ENCODE results near the gene RPE.

Gene RPE

GRCh38 chr2:210003359-210003758 is 921 bp downstream of the RPE start:
- no peak for DNase-seq

GRCh38 chr2:210004881-210005280 is 2.4 kb downstream of the RPE start:
- no peak for DNase-seq

GRCh38 chr2:210007895-210008294 is 5.5 kb downstream of the RPE start:
- DNase-seq, result no peak

- DNase-seq, result no peak
These were observed 6.7 kb downstream of the RPE start for GRCh38 chr2:210009126-210009525.

GRCh38 chr2:210009896-210010295 is 7.5 kb downstream of the RPE start:
- DNase-seq, result no peak

- no peak for DNase-seq
These were observed 17.7 kb downstream of the RPE start for GRCh38 chr2:210020138-210020537.

- no peak for DNase-seq
These were observed 20.4 kb downstream of the RPE start for GRCh38 chr2:210022824-210023223.

GRCh38 chr2:210027608-210028007 is 25.2 kb downstream of the RPE start:
- DNase-seq, result no peak

- DNase-seq, result no peak
These were observed 25.7 kb downstream of the RPE start for GRCh38 chr2:210028178-210028577.

GRCh38 chr2:210034087-210034683 is 31.7 kb downstream of the RPE start:
- DNase-seq, result no peak

- DNase-seq, result no peak
These were observed 33.2 kb downstream of the RPE start for GRCh38 chr2:210035679-210036078.

- no peak for DNase-seq
These were observed 35.6 kb downstream of the RPE start for GRCh38 chr2:210038078-210038477.

- DNase-seq, result no peak
These were observed 44.5 kb downstream of the RPE start for GRCh38 chr2:210046851-210047500.

GRCh38 chr2:210049831-210050230 is 47.4 kb downstream of the RPE start:
- DNase-seq, result no peak

- DNase-seq, result no peak
These were observed 48.4 kb downstream of the RPE start for GRCh38 chr2:210050885-210051284.

- DNase-seq, result no peak
These were observed 52.3 kb downstream of the RPE start for GRCh38 chr2:210054696-210055095.

GRCh38 chr2:210055825-210056224 is 53.4 kb downstream of the RPE start:
- DNase-seq, result no peak

- no peak for DNase-seq
These were observed 60.9 kb downstream of the RPE start for GRCh38 chr2:210063306-210063705.

Data from NCI-H1417 treated with DMSO at 0.1 percent for 48 hours (cell line).